DOHH2 (cell line): ENCODE measurements around the gene SLC41A1.
"Not testable (repeated sequence)": the region's sequence is repeated elsewhere in the genome, so short reads cannot be mapped to it uniquely, and the experiment has no call there.

Experiments
- CTCF ChIP-seq: fragments of 200-600 bp; sonication (generic); IDR thresholded peaks from one replicate; pipeline ENCODE4 v1.5.1; 2014; ENCODE audit warnings: antibody characterized with exemption, mild to moderate bottlenecking, low read depth, low read length; ENCODE audit not compliant: poor library complexity, severe bottlenecking
- EZH2phosphoT487 ChIP-seq: fragments of 200-600 bp; sonication (generic); IDR thresholded peaks from 2 replicates; pipeline ENCODE4 v1.6.1; 2017; ENCODE audit warnings: borderline replicate concordance, mild to moderate bottlenecking, antibody characterized with exemption, low read length, moderate library complexity, mixed read lengths

GRCh38 chr1:205857501-205857900 lies 44.5 kb upstream of the SLC41A1 start:
- not testable (repeated sequence) for TF ChIP-seq CTCF, EZH2phosphoT487
